K562 (cell line): ENCODE results near the gene CYP2J2. TPM values are rescaled to one million over a fixed set of nuclear protein-coding genes. Genes with fewer than 3 reads are reported as not detected.

Experiments used
- ATAC-seq: fragments of 200-7000 bp; cut with Tn5 transposase; 3 replicates; pipeline ENCODE4 v1.9.1; 2020; ENCODE audit warnings: moderate library complexity
- BruUV-seq: library from RNA; stranded (reverse); fragments of 400-500 nt; replicated peaks from 2 replicates; lab custom pipeline; 2021; lab: Mats Ljungman, UMichigan
- CTCF ChIA-PET: fragments of 300-600 bp; formaldehyde crosslinking; extraction: SDS; loops from one replicate; lab custom pipeline; 2021; ENCODE audit warnings: low intra/inter-chr PET ratio; lab: Yijun Ruan, JAX
- POLR2A ChIA-PET: fragments of 300-600, 350-650 bp; sonication (Branson Sonifier 250); formaldehyde crosslinking; extraction: SDS; loops from one replicate; lab custom pipeline; 2021; ENCODE audit warnings: antibody characterized with exemption, inconsistent platforms; lab: Yijun Ruan, JAX
- DNase-seq, 4 experiments: peaks; one replicate each; pipeline versions ENCODE4 v3.0.0 to v3.0.0-alpha.2; 2011 to 2018; ENCODE audit warnings: low spot score in 3 of 4, mixed read lengths in 3 of 4; ENCODE audit errors: extremely low read depth in 1 of 4
- FAIRE-seq: peaks from 2 replicates; lab custom pipeline; 2011; peaks lifted over from hg19 to GRCh38; lab: Jason Lieb, UNC
- H2AFZ ChIP-seq: 2 replicates; pipeline ENCODE4 v1.6.0; 2011; ENCODE audit warnings: low read depth, low read length, control low read depth, inconsistent platforms
- H3K27ac ChIP-seq: fragments of 200-600 bp; 3 replicates; pipeline ENCODE4 v1.8.0; 2011; ENCODE audit warnings: low read depth, mild to moderate bottlenecking, control low read depth, inconsistent platforms, low read length, moderate library complexity, mixed read lengths; ENCODE audit errors: extremely low read depth
- H3K27me3 ChIP-seq, 2 experiments: fragments of 300-600 bp in 1 of 2; 2 replicates in 1 of 2; 3 replicates in 1 of 2; pipeline versions ENCODE4 v1.6.0 to v1.8.0; 2011; ENCODE audit warnings: inconsistent platforms in 2 of 2, low read length in 2 of 2, mild to moderate bottlenecking in 1 of 2, mixed read lengths in 1 of 2, moderate library complexity in 1 of 2; ENCODE audit not compliant: control insufficient read depth in 2 of 2, insufficient read depth in 2 of 2
- H3K36me3 ChIP-seq: fragments of 300-600 bp; 3 replicates; pipeline ENCODE4 v1.8.0; 2011; ENCODE audit warnings: mild to moderate bottlenecking, low read length, inconsistent platforms; ENCODE audit not compliant: control insufficient read depth, insufficient read depth
- H3K4me1 ChIP-seq, 2 experiments: fragments of 200-600 bp in 1 of 2; replicated peaks in 1 of 2; 2 replicates in 1 of 2; 3 replicates in 1 of 2; pipeline versions ENCODE4 v1.5.1 to v1.8.0; 2011; ENCODE audit warnings: inconsistent platforms in 2 of 2, low read length in 2 of 2, mild to moderate bottlenecking in 1 of 2, mixed read lengths in 1 of 2, moderate library complexity in 1 of 2; ENCODE audit not compliant: control insufficient read depth in 2 of 2, insufficient read depth in 2 of 2
- H3K4me2 ChIP-seq: 2 replicates; pipeline ENCODE4 v1.6.1; 2011; ENCODE audit warnings: low read length, control low read depth, inconsistent platforms, mixed read lengths; ENCODE audit not compliant: insufficient read depth
- H3K4me3 ChIP-seq: fragments of 200-600 bp; sonication (generic), shearing (Covaris generic); 2 replicates; pipeline ENCODE4 v1.5.1; 2016; ENCODE audit warnings: control low read depth, inconsistent platforms
- H3K79me2 ChIP-seq: fragments of 200-600 bp; 3 replicates; pipeline ENCODE4 v1.8.0; 2011; ENCODE audit warnings: low read length, inconsistent platforms; ENCODE audit not compliant: control insufficient read depth, insufficient read depth
- H3K9ac ChIP-seq, 2 experiments: 2 replicates each; pipeline versions ENCODE4 v1.6.0 to v1.6.1; 2011; ENCODE audit warnings: low read depth in 2 of 2, low read length in 2 of 2, control low read depth in 1 of 2, inconsistent platforms in 1 of 2, mild to moderate bottlenecking in 1 of 2, mixed read lengths in 1 of 2; ENCODE audit not compliant: insufficient read depth in 1 of 2
- H3K9me1 ChIP-seq: one replicate; pipeline ENCODE4 v1.6.0; 2011; ENCODE audit warnings: inconsistent platforms, mild to moderate bottlenecking, low read length, moderate library complexity; ENCODE audit not compliant: control insufficient read depth, insufficient read depth
- H3K9me3 ChIP-seq: replicated peaks from 2 replicates; pipeline ENCODE4 v1.5.1; 2011; ENCODE audit warnings: low read depth, low read length, inconsistent platforms; ENCODE audit not compliant: control insufficient read depth, insufficient read depth
- H4K20me1 ChIP-seq: replicated peaks from 2 replicates; pipeline ENCODE4 v1.6.1; 2011; ENCODE audit warnings: low read length, inconsistent platforms, mixed read lengths; ENCODE audit not compliant: control insufficient read depth, insufficient read depth
- BRF1 ChIP-seq: IDR thresholded peaks from 3 replicates; pipeline ENCODE4 v1.6.1; 2011; ENCODE audit warnings: borderline replicate concordance, mild to moderate bottlenecking; ENCODE audit not compliant: insufficient read length; ENCODE audit errors: extremely low read depth
- ETS1 ChIP-seq: conservative IDR thresholded peaks from 2 replicates; pipeline ENCODE4 v1.6.1; 2011; ENCODE audit warnings: low read depth, mild to moderate bottlenecking, low read length; ENCODE audit not compliant: control insufficient read depth
- FOXP4 ChIP-seq: sonication (generic); formaldehyde crosslinking; IDR thresholded peaks from 2 replicates; pipeline ENCODE4 v1.8.0; 2022; ENCODE audit warnings: mild to moderate bottlenecking, missing genetic modification reagents, borderline replicate concordance
- RBM39 ChIP-seq: fragments of 200-400 bp; formaldehyde crosslinking; optimal IDR thresholded peaks from 2 replicates; pipeline ENCODE3; 2018; ENCODE audit warnings: low read depth, low read length
- THRB ChIP-seq: fragments of 450-650 bp; formaldehyde crosslinking; conservative IDR thresholded peaks from 2 replicates; pipeline ENCODE4 v1.4.0; 2022; ENCODE audit warnings: mild to moderate bottlenecking, missing genetic modification characterization
- ZEB2 ChIP-seq: fragments of 450-650 bp; IDR thresholded peaks from 2 replicates; pipeline ENCODE4 v1.6.1; 2016
- ZNF316 ChIP-seq: fragments of 450-650 bp; IDR thresholded peaks from 2 replicates; pipeline ENCODE4 v1.6.1; 2016
- WGBS: fragments of 100-300 bp; shearing (Covaris generic); methylation state at CpG from one replicate; pipeline ENCODE4 v1.1.6; 2016; ENCODE audit warnings: low coverage, mixed read lengths; ENCODE audit not compliant: insufficient coverage; ENCODE audit errors: missing lambda C conversion rate; 5-methylcytosine and 5-hydroxymethylcytosine counted together
- in situ Hi-C: fragments of 300-500 bp; cut with MboI; formaldehyde crosslinking; loops from 4 replicates; pipeline ENCODE4 v1.15.0; 2018; ENCODE audit warnings: inconsistent platforms, mixed read lengths
- intact Hi-C: fragments of 100-400 bp; cut with micrococcal nuclease; formaldehyde crosslinking; loops from 2 replicates; pipeline ENCODE4 v1.14.2; 2022
- polyA plus RNA-seq, 8 experiments: library from polyadenylated mRNA; depleted of rRNA in 4 of 8; stranded (reverse) in 5 of 8; unstranded in 3 of 8; fragments of >200 nt; fragmentation: Nextera tagmentation in 2 of 8; fragmentation: Illumina TruSeq in 1 of 8; extraction: Ambion mirVana in 2 of 8; extraction: Trizol in 1 of 8; gene quantifications; 2 replicates each; pipeline versions ENCODE4 v1.2.1 to v1.2.3, GENCODE V29; 2011 to 2014; ENCODE audit warnings: inconsistent platforms in 1 of 8, missing spikeins in 1 of 8
- total RNA-seq, 7 experiments: library from RNA; depleted of rRNA in 6 of 7; stranded (reverse); fragments of >200 nt in 6 of 7; fragmentation: Illumina TruSeq in 2 of 7; extraction: Trizol in 2 of 7; gene quantifications; 2 replicates each; pipeline versions ENCODE4 v1.2.1 to v1.2.3, GENCODE V29; 2011 to 2021; ENCODE audit warnings: low replicate concordance in 1 of 7
- TF ChIP-seq, protein P1 (sequence below): sonication (generic); formaldehyde crosslinking; IDR thresholded peaks from 2 replicates; pipeline ENCODE4 v1.8.0; 2023; ENCODE audit warnings: mild to moderate bottlenecking, missing genetic modification reagents
- TF ChIP-seq, protein P2 (sequence below): fragments of 450-650 bp; IDR thresholded peaks from one replicate; pipeline ENCODE4 v1.6.1; 2018; ENCODE audit warnings: mild to moderate bottlenecking, moderate library complexity; ENCODE audit not compliant: partially characterized antibody

CYP2J2 gene
- total and polyA plus RNA-seq, 9 of the 15 experiments (the other 6 are each of a cell fraction or from before 2014, with no cell fraction given): not detected

GRCh38 chr1:59926381-59927123, at the start of gene CYP2J2 (continued):
- TF ChIP-seq, protein P1, sequence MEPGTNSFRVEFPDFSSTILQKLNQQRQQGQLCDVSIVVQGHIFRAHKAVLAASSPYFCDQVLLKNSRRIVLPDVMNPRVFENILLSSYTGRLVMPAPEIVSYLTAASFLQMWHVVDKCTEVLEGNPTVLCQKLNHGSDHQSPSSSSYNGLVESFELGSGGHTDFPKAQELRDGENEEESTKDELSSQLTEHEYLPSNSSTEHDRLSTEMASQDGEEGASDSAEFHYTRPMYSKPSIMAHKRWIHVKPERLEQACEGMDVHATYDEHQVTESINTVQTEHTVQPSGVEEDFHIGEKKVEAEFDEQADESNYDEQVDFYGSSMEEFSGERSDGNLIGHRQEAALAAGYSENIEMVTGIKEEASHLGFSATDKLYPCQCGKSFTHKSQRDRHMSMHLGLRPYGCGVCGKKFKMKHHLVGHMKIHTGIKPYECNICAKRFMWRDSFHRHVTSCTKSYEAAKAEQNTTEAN (CRISPR knock-in tag): no peak
- no peak for TF ChIP-seq ZNF316
- no peak for TF ChIP-seq BRF1
- TF ChIP-seq ZEB2: no peak
- TF ChIP-seq, all 486 proteins: peak for 0

- no peaks in the 10 kb centered on the region for H3K79me2 ChIP-seq
- H3K4me1 ChIP-seq: peaks cover 0 to 3% of the 10 kb centered on the region in 2 experiments; a peak in 1 of 5 replicates
- ATAC-seq (no peak), DNase-seq (no peak), FAIRE-seq (no peak)
- no peaks in the 10 kb centered on the region for H4K20me1 ChIP-seq
- ChIA-PET POLR2A (no interaction called here), CTCF (no interaction called here)
- no peaks in the 10 kb centered on the region for H3K9me1 ChIP-seq
- no peak overlapping the region for H2AFZ ChIP-seq
- H3K27ac ChIP-seq: no peak overlapping the region
- no TSS peak for BruUV-seq
- in situ Hi-C loops: loop anchor here (10.0 kb wide), 1 partner anchor 1871 kb away; no protein-coding TSS in a partner anchor
- H3K4me3 ChIP-seq: no peak overlapping the region
- peaks cover 7 to 10% of the 10 kb centered on the region in 2 experiments; a peak in 2 of 5 replicates for H3K27me3 ChIP-seq
- WGBS: 0% methylated on average over 1 of the region's 1 CpG
- H3K9ac ChIP-seq: no peak overlapping the region
- intact Hi-C loops: loop anchor here (5.0 to 10.0 kb wide), 2 partner anchors 311 to 999 kb away; no protein-coding TSS in a partner anchor
- H3K9me3 ChIP-seq: no peaks in the 10 kb centered on the region
- no peak overlapping the region for H3K4me2 ChIP-seq
- H3K36me3 ChIP-seq: no peaks in the 10 kb centered on the region
- TF ChIP-seq FOXP4 (CRISPR knock-in tag) (no peak), ETS1 (no peak), THRB (CRISPR knock-in tag) (no peak), RBM39 (no peak)
- TF ChIP-seq, protein P2, sequence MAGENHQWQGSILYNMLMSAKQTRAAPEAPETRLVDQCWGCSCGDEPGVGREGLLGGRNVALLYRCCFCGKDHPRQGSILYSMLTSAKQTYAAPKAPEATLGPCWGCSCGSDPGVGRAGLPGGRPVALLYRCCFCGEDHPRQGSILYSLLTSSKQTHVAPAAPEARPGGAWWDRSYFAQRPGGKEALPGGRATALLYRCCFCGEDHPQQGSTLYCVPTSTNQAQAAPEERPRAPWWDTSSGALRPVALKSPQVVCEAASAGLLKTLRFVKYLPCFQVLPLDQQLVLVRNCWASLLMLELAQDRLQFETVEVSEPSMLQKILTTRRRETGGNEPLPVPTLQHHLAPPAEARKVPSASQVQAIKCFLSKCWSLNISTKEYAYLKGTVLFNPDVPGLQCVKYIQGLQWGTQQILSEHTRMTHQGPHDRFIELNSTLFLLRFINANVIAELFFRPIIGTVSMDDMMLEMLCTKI: no peak
Observed at GRCh38 chr1:59973719-59974118, 47.1 kb upstream of the CYP2J2 start.
